Panc1 (cell line): ENCODE results near the gene FZD4. TPM values are rescaled to one million over a fixed set of nuclear protein-coding genes. Genes with fewer than 3 reads are reported as not detected.

ENCODE experiments used
- ATAC-seq: fragments of 200-7000 bp; cut with Tn5 transposase; 2 replicates; pipeline ENCODE4 v1.9.1; 2020; ENCODE audit warnings: mild to moderate bottlenecking, moderate library complexity
- BruUV-seq: library from RNA; stranded (reverse); fragments of 400-500 nt; replicated peaks from 2 replicates; lab custom pipeline; 2021; lab: Mats Ljungman, UMichigan
- CTCF ChIA-PET: fragments of 300-600 bp; sonication (Branson Sonifier 250); formaldehyde crosslinking; loops from one replicate; lab custom pipeline; 2022; ENCODE audit warnings: antibody characterized with exemption; lab: Charles Lee
- POLR2A ChIA-PET: fragments of 300-600 bp; sonication (Branson Sonifier 250); formaldehyde crosslinking; loops from one replicate; lab custom pipeline; 2022; ENCODE audit warnings: antibody characterized with exemption; lab: Charles Lee
- DNase-seq: peaks from one replicate; pipeline ENCODE4 v3.0.0-alpha.2; 2010; ENCODE audit warnings: low read depth, low spot score
- H3K27ac ChIP-seq: 2 replicates; pipeline ENCODE4 v1.5.1; 2011; ENCODE audit warnings: mild to moderate bottlenecking, low read length, inconsistent platforms
- H3K27me3 ChIP-seq: fragments of 200-500 bp; sonication (Bioruptor generic); 2 replicates; pipeline ENCODE4 v1.6.0; 2014; ENCODE audit warnings: low read length, inconsistent platforms; ENCODE audit not compliant: control insufficient read depth, insufficient read depth
- H3K36me3 ChIP-seq: fragments of 200-500 bp; sonication (Bioruptor generic); 2 replicates; pipeline ENCODE4 v1.5.1; 2014; ENCODE audit warnings: inconsistent platforms, mild to moderate bottlenecking, low read length, moderate library complexity; ENCODE audit not compliant: control insufficient read depth, insufficient read depth
- H3K4me1 ChIP-seq: 2 replicates; pipeline ENCODE4 v1.5.1; 2011; ENCODE audit warnings: inconsistent platforms, mild to moderate bottlenecking, low read length, moderate library complexity; ENCODE audit not compliant: control insufficient read depth, insufficient read depth
- H3K4me3 ChIP-seq, 2 experiments: 2 replicates each; pipeline ENCODE4 v1.5.1; 2011 to 2012; ENCODE audit warnings: low read depth in 2 of 2, low read length in 2 of 2, mild to moderate bottlenecking in 2 of 2, inconsistent platforms in 1 of 2, moderate library complexity in 1 of 2
- H3K9me3 ChIP-seq: fragments of 200-500 bp; sonication (Bioruptor generic); 2 replicates; pipeline ENCODE4 v1.5.1; 2014; ENCODE audit warnings: low read depth, mild to moderate bottlenecking, inconsistent platforms, low read length, moderate library complexity; ENCODE audit not compliant: control insufficient read depth, insufficient read depth
- CTCF ChIP-seq: fragments of 450-650 bp; IDR thresholded peaks from 2 replicates; pipeline ENCODE4 v1.5.1; 2017; ENCODE audit warnings: mild to moderate bottlenecking
- POLR2AphosphoS5 ChIP-seq: IDR thresholded peaks from 2 replicates; pipeline ENCODE4 v1.6.1; 2012; ENCODE audit warnings: mild to moderate bottlenecking, low read depth, low read length, moderate library complexity
- SIN3A ChIP-seq: IDR thresholded peaks from 2 replicates; pipeline ENCODE4 v1.6.1; 2012; ENCODE audit warnings: low read depth, mild to moderate bottlenecking, low read length, moderate library complexity, borderline replicate concordance; ENCODE audit not compliant: insufficient read depth
- TCF7L2 ChIP-seq: IDR thresholded peaks from 2 replicates; pipeline ENCODE4 v1.6.1; 2011; ENCODE audit warnings: mild to moderate bottlenecking, low read depth, low read length, inconsistent platforms
- in situ Hi-C: cut with HindIII; loops from 2 replicates; pipeline ENCODE4 v1.10.0; 2016; ENCODE audit warnings: low sequenced_read_pairs, low pct_unique_long_range_greater_than_20kb
- intact Hi-C: fragments of 100-400 bp; cut with micrococcal nuclease; formaldehyde crosslinking; loops from one replicate; pipeline ENCODE4 v1.10.0; 2022; ENCODE audit not compliant: unreplicated experiment
- total RNA-seq: library from RNA; stranded (reverse); gene quantifications from one replicate; pipeline ENCODE4 v1.2.1, GENCODE V29; 2021; ENCODE audit not compliant: unreplicated experiment
- TF ChIP-seq, protein P1 (sequence below), 2 experiments: IDR thresholded peaks; 2 replicates each; pipeline ENCODE4 v1.6.1; 2011 to 2012; ENCODE audit warnings: low read depth in 2 of 2, control low read depth in 1 of 2, low read length in 1 of 2, mild to moderate bottlenecking in 1 of 2, moderate library complexity in 1 of 2; ENCODE audit not compliant: insufficient read depth in 1 of 2

Gene FZD4
- total RNA-seq, 1 experiment from 2014 or later = 11.1 TPM

DNA sequence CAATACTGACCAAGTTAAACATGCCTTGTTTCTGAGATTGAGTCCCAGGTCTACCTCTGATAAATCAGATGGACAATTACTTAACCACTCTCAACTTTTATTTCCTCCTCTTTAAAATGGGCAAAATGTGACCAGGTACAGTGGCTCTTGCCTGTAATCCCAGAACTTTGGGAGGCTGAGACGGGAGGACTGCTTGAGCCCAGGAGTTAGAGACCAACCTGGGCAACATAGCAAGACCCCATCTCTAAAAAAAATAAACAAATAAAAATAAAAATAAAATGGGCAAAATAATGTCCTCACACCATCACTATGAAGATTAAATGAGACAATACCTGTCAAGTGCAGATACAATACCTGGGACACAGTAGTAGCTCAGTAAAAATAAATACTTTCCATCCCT is 33.0 kb downstream of the FZD4 start:
- no peaks in the 10 kb centered on the region; the same call in 1 of the 2 replicates for H3K4me1 ChIP-seq
- intact Hi-C loops (loop anchor here (10.0 kb wide), 1 partner anchor 63 kb away; no protein-coding TSS in a partner anchor), in situ Hi-C loops (no loop called here)
- ChIA-PET POLR2A (no interaction called here), CTCF (interaction anchor here (0.8 to 1.2 kb wide), 2 partner anchors 17 to 499 kb away, joined by 3 read pairs; no protein-coding TSS in a partner anchor)
- BruUV-seq = no TSS peak
- TF ChIP-seq CTCF = no peak
- no peak for TF ChIP-seq SIN3A
- no peak for TF ChIP-seq TCF7L2
- TF ChIP-seq POLR2AphosphoS5 = no peak
- TF ChIP-seq, protein P1, sequence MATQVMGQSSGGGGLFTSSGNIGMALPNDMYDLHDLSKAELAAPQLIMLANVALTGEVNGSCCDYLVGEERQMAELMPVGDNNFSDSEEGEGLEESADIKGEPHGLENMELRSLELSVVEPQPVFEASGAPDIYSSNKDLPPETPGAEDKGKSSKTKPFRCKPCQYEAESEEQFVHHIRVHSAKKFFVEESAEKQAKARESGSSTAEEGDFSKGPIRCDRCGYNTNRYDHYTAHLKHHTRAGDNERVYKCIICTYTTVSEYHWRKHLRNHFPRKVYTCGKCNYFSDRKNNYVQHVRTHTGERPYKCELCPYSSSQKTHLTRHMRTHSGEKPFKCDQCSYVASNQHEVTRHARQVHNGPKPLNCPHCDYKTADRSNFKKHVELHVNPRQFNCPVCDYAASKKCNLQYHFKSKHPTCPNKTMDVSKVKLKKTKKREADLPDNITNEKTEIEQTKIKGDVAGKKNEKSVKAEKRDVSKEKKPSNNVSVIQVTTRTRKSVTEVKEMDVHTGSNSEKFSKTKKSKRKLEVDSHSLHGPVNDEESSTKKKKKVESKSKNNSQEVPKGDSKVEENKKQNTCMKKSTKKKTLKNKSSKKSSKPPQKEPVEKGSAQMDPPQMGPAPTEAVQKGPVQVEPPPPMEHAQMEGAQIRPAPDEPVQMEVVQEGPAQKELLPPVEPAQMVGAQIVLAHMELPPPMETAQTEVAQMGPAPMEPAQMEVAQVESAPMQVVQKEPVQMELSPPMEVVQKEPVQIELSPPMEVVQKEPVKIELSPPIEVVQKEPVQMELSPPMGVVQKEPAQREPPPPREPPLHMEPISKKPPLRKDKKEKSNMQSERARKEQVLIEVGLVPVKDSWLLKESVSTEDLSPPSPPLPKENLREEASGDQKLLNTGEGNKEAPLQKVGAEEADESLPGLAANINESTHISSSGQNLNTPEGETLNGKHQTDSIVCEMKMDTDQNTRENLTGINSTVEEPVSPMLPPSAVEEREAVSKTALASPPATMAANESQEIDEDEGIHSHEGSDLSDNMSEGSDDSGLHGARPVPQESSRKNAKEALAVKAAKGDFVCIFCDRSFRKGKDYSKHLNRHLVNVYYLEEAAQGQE (IDR thresholded peaks at IDR 0.05; ENCODE audit: insufficient read depth in 1 of 2, low read depth in 2 of 2, low read length in 1 of 2) = no peak
- H3K27ac ChIP-seq = no peak overlapping the region
- H3K4me3 ChIP-seq = no peak overlapping the region
- no peaks in the 10 kb centered on the region for H3K36me3 ChIP-seq
- H3K9me3 ChIP-seq = no peaks in the 10 kb centered on the region
- ATAC-seq (no peak), DNase-seq (no peak)
- no peaks in the 10 kb centered on the region for H3K27me3 ChIP-seq

DNA sequence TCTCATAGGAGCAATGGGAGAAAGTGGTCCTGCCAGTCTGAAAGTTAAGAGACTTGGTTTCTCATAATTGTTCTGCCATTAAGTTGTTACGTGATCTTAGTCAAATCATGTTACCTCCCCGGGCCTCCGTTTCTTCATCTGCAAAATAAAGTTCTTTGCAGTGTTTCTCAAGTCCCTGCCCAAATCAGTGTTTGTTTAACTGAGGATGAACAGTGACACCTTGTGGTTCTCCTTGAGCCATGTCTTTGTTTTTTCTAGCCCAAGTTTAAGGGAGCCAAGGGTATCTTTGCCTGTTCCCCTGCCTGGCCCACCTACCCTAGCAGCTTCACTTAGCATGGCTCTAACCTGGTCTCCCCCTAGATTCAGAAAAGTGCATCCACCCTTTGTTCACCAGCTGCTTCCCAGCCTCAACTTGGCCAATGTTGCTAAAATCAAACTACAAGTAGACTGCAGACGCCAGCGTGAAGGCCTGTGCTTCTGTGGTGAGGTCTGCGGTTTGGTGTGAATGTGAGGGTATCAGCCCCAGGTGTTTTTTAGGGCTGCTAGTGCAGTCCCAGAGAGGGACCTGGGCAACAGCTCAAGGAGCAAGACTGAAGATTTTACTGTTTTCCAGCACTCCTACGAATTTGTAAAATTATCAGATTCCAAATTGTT is 35.5 kb downstream of the FZD4 start:
- CTCF ChIA-PET = interaction anchor here (1.5 kb wide), 1 partner anchor 49 kb away, joined by 6 read pairs; no protein-coding TSS in a partner anchor
- Histone ChIP-seq H3K4me3 (no peak overlapping the region), H3K4me1 (peaks cover 10% of the 10 kb centered on the region), H3K27ac (no peak overlapping the region), H3K27me3 (no peaks in the 10 kb centered on the region), H3K9me3 (no peaks in the 10 kb centered on the region), H3K36me3 (no peaks in the 10 kb centered on the region)
- in situ Hi-C loops (no loop called here), intact Hi-C loops (loop anchor here (1.0 to 10.0 kb wide), 4 partner anchors 49 to 545 kb away; partner anchors contain the start of gene CCDC81)
- POLR2A ChIA-PET = no interaction called here
- TF ChIP-seq CTCF (peak; percentile 84), POLR2AphosphoS5 (no peak), SIN3A (no peak)
- TF ChIP-seq, protein P1 (IDR thresholded peaks at IDR 0.05; ENCODE audit: insufficient read depth in 1 of 2, low read depth in 2 of 2, low read length in 1 of 2) = no peak
- no TSS peak for BruUV-seq
- no peak for DNase-seq
- ATAC-seq = peak; percentile 72
